ENCODE data around the gene CDK2. TPM values are rescaled to one million over a fixed set of nuclear protein-coding genes. Genes with fewer than 3 reads are reported as not detected.

CDK2 gene
- total RNA-seq, 1 donor from 2014 or later, result 22.2 TPM

DNA sequence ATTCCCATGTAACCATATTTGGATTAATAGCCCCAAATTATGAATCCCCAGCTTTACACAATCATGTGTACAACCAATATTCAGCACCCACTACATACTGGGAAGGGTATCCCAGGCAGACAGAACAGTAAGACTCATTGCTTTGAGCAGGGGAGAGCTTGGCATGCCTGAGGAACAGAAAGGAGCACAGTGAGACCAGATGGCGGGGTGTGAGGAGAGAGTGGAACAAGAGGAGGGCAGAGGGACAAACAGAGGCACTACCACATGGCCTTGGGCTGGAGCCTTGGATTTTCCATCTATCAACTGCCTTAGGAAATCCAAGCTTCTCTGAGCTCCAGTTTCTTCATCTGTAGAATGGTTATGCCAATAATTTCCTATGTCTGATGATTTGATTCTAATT, 31.9 kb upstream of the CDK2 start:
- Histone ChIP-seq H3K9me3 (no peaks in the 10 kb centered on the region), H3K4me3 (no peak overlapping the region), H3K36me3 (peaks cover 20% of the 10 kb centered on the region), H3K27me3 (ENCODE audit: low read depth) (no peaks in the 10 kb centered on the region), H3K27ac (no peak overlapping the region), H3K4me1 (peaks cover 39% of the 10 kb centered on the region)
- TF ChIP-seq, protein P1, sequence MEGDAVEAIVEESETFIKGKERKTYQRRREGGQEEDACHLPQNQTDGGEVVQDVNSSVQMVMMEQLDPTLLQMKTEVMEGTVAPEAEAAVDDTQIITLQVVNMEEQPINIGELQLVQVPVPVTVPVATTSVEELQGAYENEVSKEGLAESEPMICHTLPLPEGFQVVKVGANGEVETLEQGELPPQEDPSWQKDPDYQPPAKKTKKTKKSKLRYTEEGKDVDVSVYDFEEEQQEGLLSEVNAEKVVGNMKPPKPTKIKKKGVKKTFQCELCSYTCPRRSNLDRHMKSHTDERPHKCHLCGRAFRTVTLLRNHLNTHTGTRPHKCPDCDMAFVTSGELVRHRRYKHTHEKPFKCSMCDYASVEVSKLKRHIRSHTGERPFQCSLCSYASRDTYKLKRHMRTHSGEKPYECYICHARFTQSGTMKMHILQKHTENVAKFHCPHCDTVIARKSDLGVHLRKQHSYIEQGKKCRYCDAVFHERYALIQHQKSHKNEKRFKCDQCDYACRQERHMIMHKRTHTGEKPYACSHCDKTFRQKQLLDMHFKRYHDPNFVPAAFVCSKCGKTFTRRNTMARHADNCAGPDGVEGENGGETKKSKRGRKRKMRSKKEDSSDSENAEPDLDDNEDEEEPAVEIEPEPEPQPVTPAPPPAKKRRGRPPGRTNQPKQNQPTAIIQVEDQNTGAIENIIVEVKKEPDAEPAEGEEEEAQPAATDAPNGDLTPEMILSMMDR (IDR thresholded peaks at IDR 0.05), result no peak
- ATAC-seq (no peak), DNase-seq (no peak)
- intact Hi-C loops (cut with DNase I), result loop anchor here (10.0 kb wide), 1 partner anchor 190 kb away; the partner anchor contains the start of gene GDF11

DNA sequence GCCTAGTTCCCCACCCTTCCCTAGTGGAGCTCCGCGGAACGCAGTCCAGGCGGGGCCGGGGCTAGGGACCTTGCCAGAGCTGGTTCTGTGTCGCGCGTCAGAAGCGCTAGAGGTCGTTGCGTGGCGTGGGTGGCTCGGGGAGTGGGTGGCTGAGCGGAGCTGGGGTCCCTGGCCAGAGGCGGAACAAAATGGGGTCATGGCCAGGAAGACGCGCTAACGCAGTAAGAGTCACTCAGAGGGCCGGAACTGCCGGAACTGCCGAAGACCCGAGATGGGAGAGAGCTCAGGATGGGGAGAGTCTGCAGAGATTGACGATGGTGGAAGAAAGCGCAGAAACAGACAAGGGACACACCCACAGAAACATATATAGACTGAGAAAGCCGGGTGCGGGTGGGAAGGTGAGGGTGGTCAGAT, 30.9 kb upstream of the CDK2 start:
- peak overlapping the region; percentile 15 for H3K27ac ChIP-seq
- H3K4me1 ChIP-seq, result peaks cover 38% of the 10 kb centered on the region
- no peaks in the 10 kb centered on the region for H3K9me3 ChIP-seq
- DNase-seq (peak; percentile 47), ATAC-seq (no peak)
- peaks cover 20% of the 10 kb centered on the region for H3K36me3 ChIP-seq
- H3K27me3 ChIP-seq (ENCODE audit: low read depth), result no peaks in the 10 kb centered on the region
- intact Hi-C loops (cut with DNase I), result loop anchor here (10.0 kb wide), 1 partner anchor 191 kb away; the partner anchor contains the start of gene GDF11
- TF ChIP-seq, protein P1 (IDR thresholded peaks at IDR 0.05), result peak; percentile 6
- peak overlapping the region; percentile 39 for H3K4me3 ChIP-seq

DNA sequence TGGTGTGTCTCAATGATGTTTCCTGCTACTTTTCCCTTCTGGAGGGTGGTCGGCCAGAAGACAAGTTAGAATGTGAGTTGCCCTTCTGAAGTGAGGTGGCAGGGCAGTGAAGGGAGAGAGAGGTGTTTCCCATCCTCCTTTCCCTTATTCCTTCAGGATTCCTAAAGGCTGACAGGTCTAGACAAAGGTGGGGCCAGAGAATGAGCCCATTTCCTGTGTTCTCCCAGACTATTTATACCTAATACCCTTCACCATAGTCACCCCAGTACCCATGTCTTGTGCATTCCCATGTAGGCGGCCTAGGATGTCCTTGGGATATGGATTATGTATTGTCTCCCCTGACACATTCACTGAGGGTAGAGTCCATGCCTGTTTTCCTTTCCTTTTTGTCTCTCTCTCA, 28.6 kb upstream of the CDK2 start:
- Histone ChIP-seq H3K27ac (no peak overlapping the region), H3K36me3 (peaks cover 39% of the 10 kb centered on the region), H3K4me3 (no peak overlapping the region), H3K4me1 (peaks cover 26% of the 10 kb centered on the region), H3K9me3 (no peaks in the 10 kb centered on the region), H3K27me3 (ENCODE audit: low read depth) (no peaks in the 10 kb centered on the region)
- TF ChIP-seq, protein P1 (IDR thresholded peaks at IDR 0.05), result no peak
- ATAC-seq, result no peak
- intact Hi-C loops (cut with DNase I), result loop anchor here (10.0 kb wide), 1 partner anchor 193 kb away; the partner anchor contains the start of gene GDF11
- DNase-seq, result no peak

DNA sequence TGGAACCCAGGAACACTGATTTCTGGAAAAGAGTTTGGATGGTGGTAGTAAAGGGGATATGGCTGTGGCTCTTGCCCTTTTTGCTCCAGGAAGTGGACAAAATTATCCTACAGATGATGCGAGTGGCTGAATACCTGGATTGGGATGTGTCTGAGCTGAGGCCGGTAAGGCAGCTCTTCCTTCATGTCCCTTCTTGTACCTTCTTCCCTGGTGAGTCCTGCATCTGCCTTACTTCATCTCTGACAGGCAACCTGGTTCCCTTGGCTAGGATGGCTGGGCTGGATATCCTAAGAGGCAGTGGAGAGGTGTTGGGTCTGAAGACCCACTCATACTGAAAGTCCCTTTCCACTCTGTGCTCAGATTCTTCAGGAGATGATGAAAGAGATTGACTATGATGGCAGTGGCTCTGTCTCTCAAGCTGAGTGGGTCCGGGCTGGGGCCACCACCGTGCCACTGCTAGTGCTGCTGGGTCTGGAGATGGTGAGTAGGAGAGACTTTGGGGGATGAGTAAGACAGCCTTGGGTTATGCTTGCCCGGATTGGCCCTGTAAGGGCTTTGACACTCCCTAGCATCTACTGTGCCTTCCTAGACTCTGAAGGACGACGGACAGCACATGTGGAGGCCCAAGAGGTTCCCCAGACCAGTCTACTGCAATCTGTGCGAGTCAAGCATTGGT, 27.7 kb upstream of the CDK2 start:
- no peak for ATAC-seq
- DNase-seq, result no peak
- no peak overlapping the region for H3K4me3 ChIP-seq
- no peaks in the 10 kb centered on the region for H3K9me3 ChIP-seq
- peaks cover 48% of the 10 kb centered on the region for H3K36me3 ChIP-seq
- TF ChIP-seq, protein P1 (IDR thresholded peaks at IDR 0.05), result no peak
- no peak overlapping the region for H3K27ac ChIP-seq
- H3K27me3 ChIP-seq (ENCODE audit: low read depth), result no peaks in the 10 kb centered on the region
- peaks cover 16% of the 10 kb centered on the region for H3K4me1 ChIP-seq
- intact Hi-C loops (cut with DNase I), result loop anchor here (10.0 kb wide), 1 partner anchor 194 kb away; the partner anchor contains the start of gene GDF11

DNA sequence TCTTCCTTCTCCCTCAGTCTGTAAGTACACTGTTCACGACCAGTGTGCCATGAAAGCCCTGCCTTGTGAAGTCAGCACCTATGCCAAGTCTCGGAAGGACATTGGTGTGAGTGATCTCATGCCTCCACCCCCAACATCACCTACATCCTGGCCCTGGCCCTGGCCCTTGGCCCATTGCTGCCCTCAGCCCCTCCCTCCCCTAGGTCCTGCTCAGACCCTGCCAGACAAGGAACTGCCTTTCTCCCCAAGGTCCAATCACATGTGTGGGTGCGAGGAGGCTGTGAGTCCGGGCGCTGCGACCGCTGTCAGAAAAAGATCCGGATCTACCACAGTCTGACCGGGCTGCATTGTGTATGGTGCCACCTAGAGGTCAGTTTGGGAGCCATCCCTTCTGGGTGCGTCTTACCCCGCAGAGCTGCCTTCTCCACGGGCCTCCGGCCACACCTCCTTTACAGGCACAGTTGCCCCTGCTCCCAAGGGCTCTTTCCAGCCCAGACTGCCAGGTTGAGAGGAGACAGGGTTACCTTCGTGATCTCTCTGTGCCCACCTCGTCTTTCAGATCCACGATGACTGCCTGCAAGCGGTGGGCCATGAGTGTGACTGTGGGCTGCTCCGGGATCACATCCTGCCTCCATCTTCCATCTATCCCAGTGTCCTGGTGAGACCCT, 26.4 kb upstream of the CDK2 start:
- H3K36me3 ChIP-seq, result peaks cover 59% of the 10 kb centered on the region
- H3K4me1 ChIP-seq, result peaks cover 13% of the 10 kb centered on the region
- no peaks in the 10 kb centered on the region for H3K9me3 ChIP-seq
- peak; percentile 96 to 98 for ATAC-seq
- H3K27me3 ChIP-seq (ENCODE audit: low read depth), result no peaks in the 10 kb centered on the region
- DNase-seq, result peak; percentile 86
- TF ChIP-seq, protein P1 (IDR thresholded peaks at IDR 0.05), result peak; percentile 94
- no peak overlapping the region for H3K4me3 ChIP-seq
- intact Hi-C loops (cut with DNase I), result no loop called here
- H3K27ac ChIP-seq, result peak overlapping the region; percentile 26

Data from lower lobe of right lung (tissue), 2 donors.